Right lobe of liver (tissue), 6 donors: Measurements from ENCODE around the gene FGF14. TPM values are rescaled to one million over a fixed set of nuclear protein-coding genes. Genes with fewer than 3 reads are reported as not detected.

Source experiments
- ATAC-seq, 4 donors: fragments of 200-7000 bp; cut with Tn5 transposase; one replicate each; pipeline ENCODE4 v1.9.1; 2020; ENCODE audit warnings: mild to moderate bottlenecking in 4 of 4, moderate library complexity in 4 of 4
- DNase-seq, 3 donors: peaks; one replicate each; pipeline ENCODE4 v3.0.0-alpha.2; 2020
- H3K27ac ChIP-seq, 3 donors: fragments of 200-600 bp; one replicate each; pipeline ENCODE4 v1.8.0; 2022
- H3K27me3 ChIP-seq, 2 donors: fragments of 200-600 bp; one replicate each; pipeline ENCODE4 v1.8.0; 2022
- H3K36me3 ChIP-seq, 4 donors: fragments of 200-600 bp; sonication (generic) in 1 of 4; one replicate each; pipeline versions ENCODE4 v1.5.1 to v1.8.0; 2017 to 2022; ENCODE audit warnings: control low read depth in 1 of 4
- H3K4me1 ChIP-seq, 4 donors: fragments of 200-600 bp; sonication (generic) in 1 of 4; one replicate each; pipeline versions ENCODE4 v1.5.1 to v1.8.0; 2017 to 2022; ENCODE audit warnings: control low read depth in 1 of 4
- H3K4me3 ChIP-seq, 3 donors: fragments of 200-600 bp; one replicate each; pipeline ENCODE4 v1.8.0; 2022
- H3K9me3 ChIP-seq, 4 donors: fragments of 200-600 bp; sonication (generic) in 1 of 4; one replicate each; pipeline versions ENCODE4 v1.5.1 to v1.8.0; 2017 to 2022; ENCODE audit warnings: control low read depth in 1 of 4
- CTCF ChIP-seq, 4 donors: fragments of 200-600 bp in 3 of 4; fragments of 450-650 bp in 1 of 4; IDR thresholded peaks; one replicate each; pipeline versions ENCODE4 v1.5.1 to v1.8.0; 2016 to 2022; ENCODE audit warnings: antibody characterized with exemption in 4 of 4, mild to moderate bottlenecking in 2 of 4
- POLR2A ChIP-seq: fragments of 450-650 bp; IDR thresholded peaks from one replicate; pipeline ENCODE4 v1.6.1; 2017; ENCODE audit warnings: antibody characterized with exemption, mild to moderate bottlenecking
- WGBS: methylation state at CpG from one replicate; pipeline ENCODE4 v1.1.6; 2018; ENCODE audit warnings: low coverage, low lambda C conversion rate; ENCODE audit not compliant: insufficient coverage; ENCODE audit errors: missing lambda C conversion rate; 5-methylcytosine and 5-hydroxymethylcytosine counted together
- intact Hi-C, 2 donors: fragments of 100-400 bp; cut with DNase I; formaldehyde crosslinking; loops; one replicate each; pipeline versions ENCODE4 v1.11.2 to v1.14.1; 2022
- total RNA-seq, 6 experiments: library from RNA; depleted of rRNA in 2 of 6; stranded (reverse); fragments of >200 nt in 2 of 6; fragmentation: NEBNext Ultra II Directional in 3 of 6; extraction: Animal tissue kit (Norgen Biotek cat#: 25700) in 3 of 6; gene quantifications; one replicate each; pipeline versions ENCODE4 v1.1.0 to v1.2.4, GENCODE V29; 2016 to 2023
- donor health status: DM: no; HTN: yes; CAD: no.
- donor health status: DM: no; HTN: no; CAD: no.
- donor health status: DM: no; HTN: no; CAD: no.
- donor health status: DM: no; HTN: yes; CAD: no.
- donor health status: DM: no; HTN: yes; CAD: no.

FGF14 gene
- total RNA-seq, 6 experiments from 2014 or later: 0.42 to 6.3 (median 1.2) TPM

GRCh38 chr13:101903890-101904289 is 498.0 kb downstream of the FGF14 start:
- WGBS: 52% methylated on average over 3 of the region's 3 CpGs
- DNase-seq (no peak), ATAC-seq (no peak)
- no peaks in the 10 kb centered on the region for H3K4me1 ChIP-seq
- no peaks in the 10 kb centered on the region for H3K27me3 ChIP-seq
- TF ChIP-seq CTCF (IDR thresholded peaks at IDR 0.05) (no peak), POLR2A (no peak)
- no peak overlapping the region for H3K27ac ChIP-seq
- intact Hi-C loops: no loop called here
- H3K4me3 ChIP-seq: no peak overlapping the region
- no peaks in the 10 kb centered on the region for H3K36me3 ChIP-seq
- no peaks in the 10 kb centered on the region for H3K9me3 ChIP-seq

GRCh38 chr13:101898676-101899075 is 503.2 kb downstream of the FGF14 start:
- Histone ChIP-seq H3K4me1 (no peaks in the 10 kb centered on the region), H3K27me3 (peaks cover 0 to 6% of the 10 kb centered on the region in 2 donors), H3K9me3 (no peaks in the 10 kb centered on the region), H3K36me3 (no peaks in the 10 kb centered on the region), H3K4me3 (no peak overlapping the region), H3K27ac (no peak overlapping the region)
- DNase-seq (no peak), ATAC-seq (no peak)
- TF ChIP-seq POLR2A (no peak), CTCF (IDR thresholded peaks at IDR 0.05) (no peak)
- intact Hi-C loops: no loop called here

- 35% methylated on average over 2 of the region's 2 CpGs for WGBS
- no peak overlapping the region for H3K4me3 ChIP-seq
- H3K4me1 ChIP-seq: no peaks in the 10 kb centered on the region
- ATAC-seq (no peak), DNase-seq (no peak)
- H3K9me3 ChIP-seq: no peaks in the 10 kb centered on the region
- peaks cover 0 to 6% of the 10 kb centered on the region in 2 donors for H3K27me3 ChIP-seq
- intact Hi-C loops: no loop called here
- H3K36me3 ChIP-seq: no peaks in the 10 kb centered on the region
- TF ChIP-seq POLR2A (no peak), CTCF (IDR thresholded peaks at IDR 0.05) (no peak)
- H3K27ac ChIP-seq: no peak overlapping the region
Measured at GRCh38 chr13:101896541-101896940, 505.3 kb downstream of the FGF14 start.

- 14% methylated on average over 1 of the region's 1 CpG for WGBS
- intact Hi-C loops: no loop called here
Measured at GRCh38 chr13:101893021-101893420, 508.8 kb downstream of the FGF14 start.

More at GRCh38 chr13:101893021-101893420, 508.8 kb downstream of the FGF14 start:
- no peak for DNase-seq
- no peak overlapping the region for H3K4me3 ChIP-seq
- H3K27me3 ChIP-seq: peaks cover 0 to 6% of the 10 kb centered on the region in 2 donors
- H3K9me3 ChIP-seq: no peaks in the 10 kb centered on the region
- no peak for TF ChIP-seq POLR2A
- TF ChIP-seq CTCF (IDR thresholded peaks at IDR 0.05): no peak
- no peaks in the 10 kb centered on the region for H3K36me3 ChIP-seq
- no peak overlapping the region for H3K27ac ChIP-seq
- no peak for ATAC-seq
- no peaks in the 10 kb centered on the region for H3K4me1 ChIP-seq
